Esophagus squamous epithelium (tissue), 4 donors: ENCODE measurements around the gene TMEM39B.

Source experiments
- CTCF ChIP-seq, 6 experiments: fragments of 450-650 bp in 4 of 6; fragments of 200-600 bp in 2 of 6; sonication (generic) in 2 of 6; IDR thresholded peaks; one replicate each; pipeline ENCODE4 v1.5.1; 2016 to 2019; ENCODE audit warnings: antibody characterized with exemption in 6 of 6, mild to moderate bottlenecking in 4 of 6, moderate library complexity in 4 of 6
- POLR2A ChIP-seq, 4 donors: fragments of 450-650 bp; IDR thresholded peaks; one replicate each; pipeline ENCODE4 v1.6.1; 2017; ENCODE audit warnings: antibody characterized with exemption in 4 of 4, mild to moderate bottlenecking in 4 of 4, moderate library complexity in 3 of 4

GRCh38 chr1:32115496-32115895 lies 42.8 kb downstream of the TMEM39B start:
- no peak for TF ChIP-seq CTCF (IDR thresholded peaks at IDR 0.05)
- TF ChIP-seq POLR2A (IDR thresholded peaks at IDR 0.05), result no peak
